HEK293T (cell line): ENCODE measurements around the gene CERK.

Experiments
- ELF4 ChIP-seq: fragments of 450-650 bp; IDR thresholded peaks from 2 replicates; pipeline ENCODE4 v1.6.1; 2017; ENCODE audit warnings: antibody characterized with exemption
- FOXK2 ChIP-seq: fragments of 450-650 bp; IDR thresholded peaks from 2 replicates; pipeline ENCODE4 v1.6.1; 2016; ENCODE audit warnings: mild to moderate bottlenecking
- LEF1 ChIP-seq: fragments of 450-650 bp; IDR thresholded peaks from 2 replicates; pipeline ENCODE4 v1.6.1; 2017; ENCODE audit warnings: mild to moderate bottlenecking, borderline replicate concordance
- SUZ12 ChIP-seq: fragments of 450-650 bp; IDR thresholded peaks from 2 replicates; pipeline ENCODE4 v1.6.1; 2016; ENCODE audit warnings: mild to moderate bottlenecking
- ZNF384 ChIP-seq: fragments of 450-650 bp; IDR thresholded peaks from 2 replicates; pipeline ENCODE4 v1.6.1; 2016

GRCh38 chr22:46727813-46728364 is 10.2 kb downstream of the CERK start:
- TF ChIP-seq LEF1 (no peak), ELF4 (no peak), FOXK2 (no peak), ZNF384 (no peak), SUZ12 (no peak)
